H1 (cell line): Measurements from ENCODE around the gene UBC.

ENCODE experiments used
- BACH1 ChIP-seq: IDR thresholded peaks from 2 replicates; pipeline ENCODE4 v1.6.1; 2012; ENCODE audit warnings: low read length, improper control_type of control experiment
- CREB1 ChIP-seq: IDR thresholded peaks from 2 replicates; pipeline ENCODE4 v1.6.1; 2012; ENCODE audit warnings: inconsistent platforms
- EP300 ChIP-seq, 2 experiments: IDR thresholded peaks; 1 replicate in 1 of 2; 2 replicates in 1 of 2; pipeline ENCODE4 v1.6.1; 2011 to 2012; ENCODE audit warnings: low read depth in 2 of 2, low read length in 2 of 2, mild to moderate bottlenecking in 2 of 2, borderline replicate concordance in 1 of 2, inconsistent platforms in 1 of 2, moderate library complexity in 1 of 2
- HDAC2 ChIP-seq, 2 experiments: fragments of 300-600 bp in 1 of 2; sonication (generic) in 1 of 2; IDR thresholded peaks; 2 replicates each; pipeline ENCODE4 v1.6.1; 2011 to 2012; ENCODE audit warnings: low read depth in 2 of 2, low read length in 2 of 2, mild to moderate bottlenecking in 2 of 2, moderate library complexity in 2 of 2, borderline replicate concordance in 1 of 2, inconsistent platforms in 1 of 2
- NANOG ChIP-seq: IDR thresholded peaks from 2 replicates; pipeline ENCODE4 v1.6.1; 2011; ENCODE audit warnings: low read length, low read depth, mild to moderate bottlenecking, inconsistent platforms; ENCODE audit not compliant: insufficient read depth, poor library complexity, severe bottlenecking
- POLR2A ChIP-seq, 2 experiments: IDR thresholded peaks; 1 replicate in 1 of 2; 2 replicates in 1 of 2; pipeline ENCODE4 v1.6.1; 2011; ENCODE audit warnings: low read depth in 2 of 2, low read length in 2 of 2, mild to moderate bottlenecking in 2 of 2; ENCODE audit errors: control extremely low read depth in 1 of 2
- POLR2AphosphoS5 ChIP-seq: IDR thresholded peaks from 2 replicates; pipeline ENCODE4 v1.6.1; 2011; ENCODE audit warnings: low read depth, low read length
- SIN3A ChIP-seq, 2 experiments: IDR thresholded peaks in 1 of 2; conservative IDR thresholded peaks in 1 of 2; 2 replicates each; pipeline ENCODE4 v1.6.1; 2011 to 2012; ENCODE audit warnings: low read length in 2 of 2, improper control_type of control experiment in 1 of 2, low read depth in 1 of 2, mild to moderate bottlenecking in 1 of 2
- SP2 ChIP-seq: IDR thresholded peaks from 2 replicates; pipeline ENCODE4 v1.6.1; 2012; ENCODE audit warnings: mild to moderate bottlenecking, low read length, inconsistent platforms
- SUZ12 ChIP-seq: fragments of 200-600 bp; sonication (generic); IDR thresholded peaks from 2 replicates; pipeline ENCODE4 v1.6.1; 2012; ENCODE audit warnings: mild to moderate bottlenecking, inconsistent platforms, low read length, moderate library complexity, mixed read lengths
- TAF1 ChIP-seq: IDR thresholded peaks from 2 replicates; pipeline ENCODE4 v1.6.1; 2011; ENCODE audit warnings: mild to moderate bottlenecking, low read depth, low read length
- TF ChIP-seq, protein P1 (sequence below), 3 experiments: IDR thresholded peaks; 1 replicate in 2 of 3; 2 replicates in 1 of 3; pipeline versions ENCODE4 v1.5.1 to v1.6.1; 2011; ENCODE audit warnings: low read length in 3 of 3, mild to moderate bottlenecking in 3 of 3, inconsistent platforms in 2 of 3, low read depth in 1 of 3, moderate library complexity in 1 of 3; ENCODE audit not compliant: insufficient read depth in 1 of 3; ENCODE audit errors: control extremely low read depth in 1 of 3
- TF ChIP-seq, protein P2 (sequence below): IDR thresholded peaks from 2 replicates; pipeline ENCODE4 v1.6.1; 2011; ENCODE audit warnings: low read length, improper control_type of control experiment

DNA sequence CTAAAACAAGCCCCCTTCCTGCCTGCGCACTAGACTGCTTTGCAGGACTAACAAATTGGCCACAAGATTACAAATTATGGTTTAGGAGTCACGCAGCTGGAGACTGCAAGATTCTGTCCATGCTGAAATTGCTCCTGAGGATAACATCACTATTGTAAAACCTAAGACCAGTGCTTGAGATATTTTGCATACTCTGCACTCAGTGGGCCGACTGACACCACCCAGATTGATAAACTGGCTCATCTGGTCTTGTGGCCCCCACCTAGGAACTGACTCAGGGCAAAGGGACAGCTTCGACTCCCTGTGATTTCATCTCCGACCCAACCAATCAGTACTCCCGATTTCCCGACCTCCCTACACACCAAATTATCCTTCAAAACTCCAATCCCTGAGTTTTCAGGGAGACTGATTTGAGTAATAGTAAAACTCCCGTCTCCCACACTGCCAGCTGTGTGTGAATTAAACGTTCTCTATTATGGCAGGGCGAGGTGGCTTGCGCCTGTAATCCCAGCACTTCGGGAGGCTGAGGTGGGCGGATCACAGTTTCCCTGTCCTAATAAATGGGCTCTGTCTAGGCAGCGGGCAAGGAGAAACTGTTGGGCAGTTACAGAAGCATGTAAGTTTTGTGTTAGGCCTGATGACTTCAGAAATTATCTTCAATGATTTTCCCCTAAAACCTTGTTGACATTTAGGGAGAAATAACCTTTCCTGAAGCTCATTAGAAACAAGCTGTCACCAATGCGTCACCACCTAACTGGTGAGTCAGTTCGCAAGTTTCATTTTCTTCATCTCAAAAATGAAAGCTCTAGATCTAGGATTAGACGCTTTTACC lies 5.3 kb upstream of the UBC start:
- TF ChIP-seq BACH1 (no peak), POLR2AphosphoS5 (no peak), NANOG (no peak), HDAC2 (IDR thresholded peaks at IDR 0.05; ENCODE audit: borderline replicate concordance in 1 of 2, low read depth in 2 of 2, low read length in 2 of 2) (no peak), EP300 (IDR thresholded peaks at IDR 0.05; ENCODE audit: borderline replicate concordance in 1 of 2, low read depth in 2 of 2, low read length in 2 of 2) (no peak), SUZ12 (no peak), POLR2A (IDR thresholded peaks at IDR 0.05; ENCODE audit: control extremely low read depth in 1 of 2, low read depth in 2 of 2, low read length in 2 of 2) (no peak), SP2 (no peak), CREB1 (no peak), SIN3A (conservative IDR thresholded peaks at IDR 0.05 in 1 of 2, IDR thresholded peaks at IDR 0.05 in 1 of 2; ENCODE audit: low read depth in 1 of 2, low read length in 2 of 2) (no peak), TAF1 (no peak)
- TF ChIP-seq, protein P1, sequence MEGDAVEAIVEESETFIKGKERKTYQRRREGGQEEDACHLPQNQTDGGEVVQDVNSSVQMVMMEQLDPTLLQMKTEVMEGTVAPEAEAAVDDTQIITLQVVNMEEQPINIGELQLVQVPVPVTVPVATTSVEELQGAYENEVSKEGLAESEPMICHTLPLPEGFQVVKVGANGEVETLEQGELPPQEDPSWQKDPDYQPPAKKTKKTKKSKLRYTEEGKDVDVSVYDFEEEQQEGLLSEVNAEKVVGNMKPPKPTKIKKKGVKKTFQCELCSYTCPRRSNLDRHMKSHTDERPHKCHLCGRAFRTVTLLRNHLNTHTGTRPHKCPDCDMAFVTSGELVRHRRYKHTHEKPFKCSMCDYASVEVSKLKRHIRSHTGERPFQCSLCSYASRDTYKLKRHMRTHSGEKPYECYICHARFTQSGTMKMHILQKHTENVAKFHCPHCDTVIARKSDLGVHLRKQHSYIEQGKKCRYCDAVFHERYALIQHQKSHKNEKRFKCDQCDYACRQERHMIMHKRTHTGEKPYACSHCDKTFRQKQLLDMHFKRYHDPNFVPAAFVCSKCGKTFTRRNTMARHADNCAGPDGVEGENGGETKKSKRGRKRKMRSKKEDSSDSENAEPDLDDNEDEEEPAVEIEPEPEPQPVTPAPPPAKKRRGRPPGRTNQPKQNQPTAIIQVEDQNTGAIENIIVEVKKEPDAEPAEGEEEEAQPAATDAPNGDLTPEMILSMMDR (IDR thresholded peaks at IDR 0.05; ENCODE audit: control extremely low read depth in 1 of 3, insufficient read depth in 1 of 3, low read depth in 1 of 3, low read length in 3 of 3): no peak
- TF ChIP-seq, protein P2, sequence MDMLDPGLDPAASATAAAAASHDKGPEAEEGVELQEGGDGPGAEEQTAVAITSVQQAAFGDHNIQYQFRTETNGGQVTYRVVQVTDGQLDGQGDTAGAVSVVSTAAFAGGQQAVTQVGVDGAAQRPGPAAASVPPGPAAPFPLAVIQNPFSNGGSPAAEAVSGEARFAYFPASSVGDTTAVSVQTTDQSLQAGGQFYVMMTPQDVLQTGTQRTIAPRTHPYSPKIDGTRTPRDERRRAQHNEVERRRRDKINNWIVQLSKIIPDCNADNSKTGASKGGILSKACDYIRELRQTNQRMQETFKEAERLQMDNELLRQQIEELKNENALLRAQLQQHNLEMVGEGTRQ: no peak
